GM19397 (cell line): ENCODE results near the gene NCOR2.

Source experiments
- ATAC-seq: cut with Tn5 transposase; IDR thresholded peaks from one replicate; pipeline ENCODE4 v1.9.1; 2021; ENCODE audit warnings: mild to moderate bottlenecking, moderate library complexity; ENCODE audit not compliant: unreplicated experiment

Gene NCOR2

DNA sequence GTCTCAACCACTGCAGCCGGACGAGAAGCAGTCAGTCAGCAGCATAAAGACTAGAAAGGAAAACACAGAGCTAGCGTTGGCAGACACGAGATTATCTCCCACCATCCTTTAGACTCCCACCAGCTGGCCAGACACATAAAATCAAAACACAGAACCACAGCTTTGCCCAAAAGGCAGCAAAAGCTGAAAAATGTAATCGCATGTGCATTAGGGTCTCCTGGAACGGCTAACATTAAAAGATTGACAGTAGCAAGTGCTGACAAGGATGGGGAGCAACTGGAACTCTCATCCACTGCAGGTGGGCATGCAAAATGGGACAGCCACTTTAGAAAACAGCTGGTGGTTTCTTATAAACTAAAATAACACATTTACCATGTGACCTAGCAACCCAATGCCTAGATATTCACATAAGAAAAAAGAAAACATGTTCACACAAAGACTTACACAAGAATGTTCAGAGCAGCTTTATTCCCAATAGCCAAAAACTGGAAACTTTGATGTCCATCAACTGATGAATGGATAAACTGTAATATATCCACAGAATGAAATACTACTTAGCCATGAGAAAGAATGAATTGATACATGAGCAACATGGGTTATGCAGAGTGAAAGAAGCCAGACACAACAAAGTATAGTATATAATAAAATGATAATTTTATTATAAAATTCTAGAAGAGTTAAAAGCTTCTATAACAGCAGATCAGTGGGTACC, 37.7 kb downstream of the NCOR2 start:
- ATAC-seq = no peak

DNA sequence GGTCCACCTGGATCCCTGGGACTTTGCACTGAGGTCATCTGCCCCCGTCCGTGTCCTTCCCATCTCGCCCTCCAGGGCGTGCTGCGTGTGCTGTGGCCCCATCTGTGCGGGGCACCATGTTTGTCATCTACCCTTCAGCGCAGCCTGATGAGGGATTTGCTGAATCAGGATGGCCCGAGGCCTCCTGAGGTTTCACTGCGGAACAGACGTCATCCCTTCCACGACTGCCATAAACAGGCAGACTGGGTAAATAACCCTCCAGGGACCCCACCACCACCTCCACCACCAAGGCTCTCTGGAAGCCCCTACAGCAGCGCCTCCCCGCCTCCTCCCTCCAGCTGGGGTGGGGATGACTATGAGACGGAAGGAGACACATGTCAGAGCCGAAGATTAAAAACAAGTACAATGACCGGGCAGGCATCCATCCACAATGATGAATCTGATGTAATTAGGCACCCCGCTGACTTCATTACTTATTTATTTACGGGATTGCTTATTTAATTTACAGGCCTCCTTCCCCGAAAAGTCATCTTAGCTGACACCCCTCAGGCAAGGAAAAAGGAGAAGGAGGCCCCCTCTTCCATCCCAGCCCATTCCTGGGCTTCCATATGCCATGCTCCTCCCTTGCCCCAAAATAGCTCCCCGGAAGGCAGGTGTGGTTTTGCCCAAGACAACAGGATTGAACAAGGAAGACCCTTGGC, 39.4 kb downstream of the NCOR2 start:
- no peak for ATAC-seq

DNA sequence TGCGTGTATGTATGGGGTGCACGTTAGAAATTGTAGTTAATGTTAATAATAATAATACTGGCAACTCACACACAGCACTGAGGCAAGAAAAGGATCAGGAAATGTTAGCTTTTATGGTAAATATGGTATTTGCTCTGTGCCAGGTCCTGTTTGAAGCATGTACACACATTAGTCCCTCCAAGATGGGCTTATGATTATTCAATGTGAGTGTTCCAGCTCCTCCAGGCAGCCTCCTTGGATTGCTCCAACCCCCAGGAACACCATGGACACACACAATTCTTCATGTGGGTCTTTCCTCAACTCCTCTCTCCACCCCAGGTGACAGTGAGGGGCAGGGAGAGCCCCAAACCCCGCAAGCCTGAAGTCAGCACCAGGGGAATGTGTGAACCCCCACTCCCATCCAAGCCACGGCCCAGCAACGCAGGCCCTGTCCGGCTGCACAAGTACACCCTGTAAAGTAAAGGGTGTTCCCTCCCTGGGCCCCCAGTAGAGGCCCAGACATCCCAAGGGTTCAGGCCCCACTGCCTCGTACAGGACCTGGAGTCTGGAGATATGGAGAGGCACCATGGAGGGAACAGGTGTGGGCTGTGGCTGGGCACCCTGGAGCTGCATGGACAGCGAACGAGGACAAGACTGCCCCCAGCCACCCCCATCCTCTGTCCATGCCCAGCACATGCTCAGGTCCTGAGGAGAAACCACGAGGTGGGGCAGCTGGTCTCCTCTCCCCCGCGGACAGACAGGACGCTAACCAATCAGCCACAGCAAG, 41.3 kb downstream of the NCOR2 start:
- ATAC-seq = no peak

DNA sequence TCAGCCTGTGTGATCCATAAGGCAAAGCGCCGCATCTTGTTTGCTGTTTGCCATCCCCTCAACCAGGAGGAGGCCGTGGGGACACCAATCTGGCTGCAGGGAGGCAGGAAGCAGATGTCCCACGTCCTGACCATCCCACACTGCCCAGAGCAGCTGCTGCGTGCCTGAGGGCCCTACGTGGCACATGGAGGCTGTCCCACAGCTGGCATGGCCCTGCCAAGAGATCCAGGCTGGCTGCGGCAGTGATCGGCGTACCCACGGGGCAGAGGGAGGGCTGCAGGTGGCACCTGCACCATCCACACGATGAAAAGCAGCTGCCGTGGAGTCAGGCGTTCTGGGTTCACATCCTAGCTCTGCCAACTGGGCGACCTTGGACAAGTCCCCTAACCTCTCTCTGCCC, 42.0 kb downstream of the NCOR2 start:
- ATAC-seq = no peak

DNA sequence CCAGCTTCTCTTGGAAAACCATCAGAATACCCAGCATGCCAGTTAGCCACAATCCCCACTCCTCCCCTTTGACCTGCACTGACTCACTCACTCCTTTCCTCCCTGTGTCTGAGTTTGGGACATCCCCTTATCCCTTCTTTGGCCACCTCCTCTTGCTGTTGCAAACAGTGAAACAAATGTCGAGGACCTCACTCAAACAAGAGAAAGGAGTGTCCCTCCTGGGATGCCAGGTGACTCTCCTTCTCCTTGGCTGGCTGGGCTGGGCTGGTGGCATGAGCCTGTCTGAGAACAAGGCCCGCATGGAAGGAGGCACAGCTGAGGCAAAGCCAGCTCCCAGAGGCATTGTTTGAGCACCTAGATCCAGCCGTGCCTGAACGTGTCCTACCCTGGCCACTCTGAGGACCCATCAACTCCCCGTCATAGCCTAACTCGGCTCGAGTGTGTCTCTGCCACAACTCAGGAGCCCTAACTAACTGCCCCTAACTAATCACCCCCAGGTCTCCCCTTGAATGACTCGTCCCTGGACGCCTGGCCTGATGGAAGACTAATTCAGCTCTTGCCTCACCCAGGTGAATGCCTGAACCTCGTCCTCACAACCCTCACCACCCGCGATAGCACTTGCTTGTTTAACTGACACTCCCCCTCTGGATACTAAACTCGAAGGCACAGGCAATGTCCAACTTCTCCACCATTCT, 43.0 kb downstream of the NCOR2 start:
- ATAC-seq = no peak

DNA sequence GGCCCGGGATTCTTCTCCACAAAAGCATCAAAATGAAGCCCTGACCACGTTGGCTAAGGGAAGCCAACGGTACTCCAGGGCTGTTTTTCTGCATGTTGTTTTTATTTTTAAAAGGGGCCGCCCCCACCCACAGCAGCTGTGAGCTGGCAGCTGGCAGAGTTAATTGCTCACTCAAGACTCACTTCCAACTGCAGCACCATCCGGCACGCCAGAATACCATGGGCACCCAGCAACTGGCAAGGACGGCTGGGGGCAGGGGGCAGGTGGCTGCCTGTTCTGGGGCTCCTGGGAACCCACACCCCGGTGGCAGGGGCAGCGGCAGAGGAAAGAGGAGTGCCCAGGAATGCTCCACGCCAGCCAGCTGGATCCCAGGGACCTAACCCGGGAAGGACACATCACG, 44.3 kb downstream of the NCOR2 start:
- no peak for ATAC-seq

DNA sequence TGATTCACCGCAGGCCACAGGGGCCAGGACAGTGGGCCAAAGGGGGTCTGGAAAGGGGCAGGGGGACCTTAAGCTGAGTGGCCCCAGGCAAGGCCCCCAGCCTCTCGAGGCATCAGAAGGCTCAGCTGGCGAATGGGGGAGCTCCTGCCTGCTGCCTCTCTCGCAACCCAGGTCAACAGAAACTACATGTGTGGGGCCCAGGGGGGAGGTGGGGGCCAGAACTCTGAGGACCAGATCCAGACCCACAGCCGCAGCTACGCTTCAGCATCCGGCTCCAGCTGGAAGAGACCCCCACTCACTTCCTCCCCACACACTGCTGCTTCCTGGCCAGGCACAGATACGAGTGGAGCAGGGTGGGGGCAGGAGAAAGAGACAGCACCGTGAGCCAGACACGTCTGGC, 46.5 kb downstream of the NCOR2 start:
- ATAC-seq = no peak

DNA sequence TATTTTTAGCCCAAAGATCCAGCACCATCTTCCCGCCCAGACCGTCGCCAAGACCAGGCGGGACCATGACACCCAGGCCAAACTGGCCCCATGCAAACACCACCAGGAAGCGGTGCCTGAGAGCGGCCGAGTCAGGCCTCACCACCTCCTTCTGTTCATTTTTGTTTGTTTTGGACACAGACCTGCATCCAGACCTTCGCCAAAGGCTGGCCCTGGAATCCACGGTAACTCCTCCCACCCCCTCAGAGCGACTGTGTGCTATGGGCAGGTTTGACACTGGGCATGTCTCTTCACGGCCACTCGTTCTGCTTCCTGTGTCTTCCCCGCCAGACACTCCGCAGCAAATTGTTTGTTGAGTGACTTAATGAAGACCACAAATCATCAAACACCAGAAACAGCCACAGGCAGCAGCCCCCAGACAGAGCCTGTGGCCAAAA, 47.1 kb downstream of the NCOR2 start:
- no peak for ATAC-seq

DNA sequence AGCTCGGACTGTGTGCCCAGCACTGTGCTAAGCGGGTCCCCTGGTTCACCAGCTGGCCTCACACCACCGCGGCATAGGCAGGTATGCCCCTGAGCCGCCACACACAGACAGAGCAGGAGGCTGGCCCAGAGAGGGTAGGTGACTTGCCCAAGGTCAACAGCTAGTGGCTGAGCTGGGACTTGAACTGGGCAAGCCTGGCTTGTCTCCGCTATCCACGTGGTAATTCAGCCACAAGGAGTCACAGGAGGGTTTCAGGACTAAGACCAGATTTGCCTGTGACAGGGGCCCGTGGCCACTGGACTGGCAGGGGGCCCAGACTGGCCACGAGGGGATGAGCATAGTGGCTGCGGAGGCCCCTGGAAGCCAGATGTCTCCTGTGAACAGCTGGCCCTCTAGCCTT, 47.7 kb downstream of the NCOR2 start:
- no peak for ATAC-seq

DNA sequence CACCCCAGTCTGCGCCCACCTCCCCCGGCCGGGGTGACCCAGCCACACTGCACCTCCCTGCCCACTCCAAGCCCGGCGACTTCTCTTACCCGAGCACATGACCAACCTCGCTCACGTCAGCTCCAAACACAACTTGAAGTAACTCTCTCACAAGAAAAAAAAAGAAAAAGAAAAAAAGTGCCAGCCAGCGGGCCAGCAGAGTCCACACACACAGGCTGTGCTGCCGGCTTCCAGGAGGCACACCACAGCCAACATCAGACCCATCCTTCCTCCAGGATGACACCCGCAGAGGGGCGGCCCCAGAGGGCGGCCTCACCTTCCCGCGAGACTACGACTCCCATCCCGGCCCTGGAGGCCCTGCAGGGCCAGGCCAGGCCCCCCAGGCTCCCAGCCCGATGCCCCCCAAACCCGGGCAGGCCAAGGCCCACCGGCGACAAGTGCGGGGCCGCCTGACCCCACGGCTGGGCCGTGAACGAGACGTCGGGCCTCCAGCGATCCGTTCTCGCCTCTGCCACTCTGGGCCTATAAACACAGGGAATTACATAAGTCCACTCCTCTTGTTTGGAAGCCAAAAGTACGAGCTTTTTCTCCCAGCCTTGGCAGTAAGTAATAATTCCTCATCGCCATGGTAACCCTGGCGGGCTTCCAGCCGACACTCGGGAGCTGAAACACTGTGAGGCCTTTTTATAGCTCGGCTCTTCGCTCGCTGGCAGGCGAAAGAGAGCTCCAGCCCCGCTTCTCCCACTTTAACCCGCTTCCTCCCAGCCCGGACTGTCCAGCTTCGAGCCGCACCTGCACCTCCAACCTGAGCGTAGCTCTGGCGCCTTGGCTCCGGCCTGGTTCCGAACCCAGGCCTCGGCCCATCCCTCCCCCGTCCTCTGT, 49.1 kb downstream of the NCOR2 start:
- no peak for ATAC-seq
